GM12874 (cell line): ENCODE data around the gene PDZD4.

Experiments
- TF ChIP-seq, protein P1 (sequence below): IDR thresholded peaks from 2 replicates; pipeline ENCODE4 v1.5.1; 2011; ENCODE audit warnings: low read depth, mild to moderate bottlenecking, control low read depth, low read length, moderate library complexity; ENCODE audit not compliant: insufficient read depth

Gene PDZD4

DNA sequence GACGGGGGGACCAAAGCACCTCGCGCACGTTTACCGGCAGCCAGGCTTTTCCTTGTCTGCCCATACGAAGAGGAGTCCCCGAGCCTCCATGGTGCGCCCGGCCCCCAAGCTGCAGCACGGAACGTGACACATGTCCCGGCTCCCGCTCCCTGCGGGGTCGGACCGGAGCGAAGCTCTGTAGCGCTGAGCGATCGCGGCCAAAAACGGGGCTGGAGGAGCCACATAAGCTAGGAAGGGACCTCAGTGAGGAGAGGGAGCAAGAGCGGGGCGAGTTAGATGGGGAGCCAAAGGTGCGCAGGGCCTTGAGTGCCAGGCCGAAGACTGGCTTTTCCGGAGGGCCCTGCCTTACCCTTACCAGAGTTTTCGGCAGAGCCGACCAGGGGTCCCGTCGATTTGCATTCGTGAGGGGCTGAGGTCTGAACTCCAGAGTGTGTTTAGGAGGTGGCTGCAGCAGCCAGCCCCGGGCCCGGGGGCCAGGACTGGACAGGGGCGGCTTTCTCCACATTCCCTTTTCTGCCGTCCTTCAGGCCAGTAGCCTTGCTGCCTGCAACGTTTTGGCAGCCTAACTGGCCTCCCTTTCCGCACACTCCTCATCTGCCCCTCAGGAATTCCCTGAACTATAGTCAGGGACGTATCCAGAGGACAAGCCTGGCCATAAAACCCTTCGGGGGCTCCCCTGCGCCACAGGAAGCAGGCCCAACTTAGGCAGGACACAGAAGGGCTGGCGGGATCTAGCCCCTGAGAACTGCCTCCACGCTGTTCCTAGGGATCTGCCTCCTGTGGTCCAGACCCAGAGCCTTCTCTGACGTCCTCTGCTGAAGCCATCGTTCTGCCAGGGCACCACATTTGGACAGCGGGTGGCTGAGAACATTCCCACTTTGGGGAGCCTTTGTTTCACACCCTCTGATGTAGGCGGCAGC lies 35.2 kb downstream of the PDZD4 start:
- TF ChIP-seq, protein P1, sequence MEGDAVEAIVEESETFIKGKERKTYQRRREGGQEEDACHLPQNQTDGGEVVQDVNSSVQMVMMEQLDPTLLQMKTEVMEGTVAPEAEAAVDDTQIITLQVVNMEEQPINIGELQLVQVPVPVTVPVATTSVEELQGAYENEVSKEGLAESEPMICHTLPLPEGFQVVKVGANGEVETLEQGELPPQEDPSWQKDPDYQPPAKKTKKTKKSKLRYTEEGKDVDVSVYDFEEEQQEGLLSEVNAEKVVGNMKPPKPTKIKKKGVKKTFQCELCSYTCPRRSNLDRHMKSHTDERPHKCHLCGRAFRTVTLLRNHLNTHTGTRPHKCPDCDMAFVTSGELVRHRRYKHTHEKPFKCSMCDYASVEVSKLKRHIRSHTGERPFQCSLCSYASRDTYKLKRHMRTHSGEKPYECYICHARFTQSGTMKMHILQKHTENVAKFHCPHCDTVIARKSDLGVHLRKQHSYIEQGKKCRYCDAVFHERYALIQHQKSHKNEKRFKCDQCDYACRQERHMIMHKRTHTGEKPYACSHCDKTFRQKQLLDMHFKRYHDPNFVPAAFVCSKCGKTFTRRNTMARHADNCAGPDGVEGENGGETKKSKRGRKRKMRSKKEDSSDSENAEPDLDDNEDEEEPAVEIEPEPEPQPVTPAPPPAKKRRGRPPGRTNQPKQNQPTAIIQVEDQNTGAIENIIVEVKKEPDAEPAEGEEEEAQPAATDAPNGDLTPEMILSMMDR, result no peak

DNA sequence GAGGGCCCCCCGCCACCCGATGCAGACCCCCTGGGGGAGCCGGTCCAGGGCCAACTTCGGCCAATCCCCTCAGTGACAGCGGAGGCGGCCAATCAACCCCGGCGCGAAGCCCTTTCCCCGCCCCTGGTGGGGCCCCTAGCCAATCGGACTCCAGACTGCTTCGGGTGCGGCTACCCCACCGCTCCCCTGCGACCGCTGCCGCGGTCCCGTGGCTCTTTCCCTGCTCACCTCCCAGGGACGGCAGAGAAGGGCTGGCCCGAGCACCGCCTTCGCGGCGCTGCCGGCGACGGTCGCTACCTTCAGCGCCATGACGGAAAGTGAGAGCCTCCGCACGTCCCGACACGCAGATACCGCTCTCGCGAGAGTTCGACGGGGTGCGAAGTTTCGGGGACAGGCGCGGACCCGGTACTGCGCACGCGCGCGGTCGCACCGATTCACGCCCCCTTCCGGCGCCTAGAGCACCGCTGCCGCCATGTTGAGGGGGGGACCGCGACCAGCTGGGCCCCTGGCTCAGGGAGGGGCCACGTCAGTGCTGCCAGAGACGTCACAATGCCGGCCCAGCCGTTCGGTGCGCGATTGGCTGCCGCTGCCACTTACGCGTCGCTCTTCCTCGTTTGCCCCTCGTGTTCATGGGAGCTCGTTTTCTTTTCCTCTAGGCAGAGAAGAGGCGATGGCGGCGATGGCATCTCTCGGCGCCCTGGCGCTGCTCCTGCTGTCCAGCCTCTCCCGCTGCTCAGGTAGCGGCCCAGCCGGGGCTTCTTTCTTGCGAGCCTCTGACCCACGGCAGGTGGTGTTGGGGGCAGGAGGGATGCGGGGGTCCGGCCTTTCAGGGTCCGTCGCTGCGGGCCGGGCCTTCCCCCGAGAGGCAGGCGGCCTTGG lies 36.1 kb downstream of the PDZD4 start, which contains the start of the genes IDH3G and SSR4:
TSS of gene IDH3G (minus strand) at position 358 of the 879 bp plus-strand sequence. CDS start at position 309, 49 bp downstream.
TSS of gene SSR4 (plus strand) at position 651 of the 879 bp plus-strand sequence. CDS start at position 671, 20 bp downstream.
- TF ChIP-seq, protein P1, result no peak

GRCh38 chrX:153793291-153793690 lies 37.1 kb downstream of the PDZD4 start:
- TF ChIP-seq, protein P1, result no peak

GRCh38 chrX:153792368-153792767 lies 38.0 kb downstream of the PDZD4 start:
- TF ChIP-seq, protein P1, result no peak

DNA sequence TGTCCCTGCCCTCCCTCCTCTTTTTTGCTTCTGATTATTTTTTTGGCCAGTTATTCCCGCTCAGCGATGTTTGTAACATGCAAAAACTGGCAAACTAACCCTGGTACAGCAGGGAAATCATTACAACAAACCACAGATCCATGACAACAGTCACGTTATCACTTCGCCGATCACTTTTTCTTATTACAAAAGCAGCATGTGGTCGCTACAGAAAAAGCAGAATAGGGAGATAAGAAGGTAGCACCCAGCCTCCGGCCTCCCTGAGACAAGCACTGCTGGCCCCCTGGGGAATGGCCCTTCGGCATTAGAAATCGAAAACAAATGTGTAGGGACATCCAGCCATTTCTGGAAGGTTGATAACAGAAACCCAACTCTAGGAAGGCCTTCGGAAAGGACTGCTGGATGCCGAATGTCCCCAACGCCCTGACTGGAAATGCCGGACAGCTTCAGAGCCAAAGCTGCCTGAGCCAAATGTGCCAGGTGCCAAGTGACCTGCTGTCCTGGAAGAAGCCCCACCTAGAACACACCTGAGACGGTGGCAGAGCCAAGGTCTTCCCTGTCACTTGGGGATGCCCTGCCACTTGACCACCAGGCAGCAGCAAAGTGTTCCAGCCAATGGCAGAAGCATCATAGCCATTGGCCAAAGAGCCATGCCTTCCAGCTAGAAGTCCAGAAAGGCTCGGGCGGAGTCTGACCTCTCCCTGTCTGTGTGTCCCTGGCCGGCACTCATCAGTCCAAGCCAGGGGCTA lies 39.1 kb downstream of the PDZD4 start:
- TF ChIP-seq, protein P1, result no peak

- TF ChIP-seq, protein P1, result no peak
Observed at GRCh38 chrX:153789654-153790053, 40.7 kb downstream of the PDZD4 start.
